ENCODE measurements around the gene SEC22B.
"Not testable (repeated sequence)": the region's sequence is repeated elsewhere in the genome, so short reads cannot be mapped to it uniquely, and the experiment has no call there.

DNA sequence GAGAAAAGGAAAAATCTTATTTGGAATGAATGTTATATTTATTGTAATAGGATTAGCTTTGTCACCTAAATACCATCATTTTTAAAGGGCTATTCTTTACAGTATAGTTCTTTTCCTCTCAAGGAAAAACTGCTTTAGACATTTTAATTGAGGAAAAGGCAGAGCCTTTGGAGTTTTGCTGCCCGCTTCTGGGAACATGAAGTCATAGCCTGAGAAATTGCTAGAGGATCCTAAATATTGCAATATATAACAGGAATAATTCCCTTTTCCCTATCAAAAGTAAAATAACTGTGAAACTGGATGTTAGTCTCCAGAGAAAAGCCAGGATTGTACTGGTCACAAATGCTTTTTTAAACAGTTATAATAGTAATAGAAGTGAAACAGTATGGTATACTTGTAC, 30.5 kb downstream of the SEC22B start:
- not testable (repeated sequence) for TF ChIP-seq EP300, POLR2A (IDR thresholded peaks at IDR 0.05)
- TF ChIP-seq, protein P1, sequence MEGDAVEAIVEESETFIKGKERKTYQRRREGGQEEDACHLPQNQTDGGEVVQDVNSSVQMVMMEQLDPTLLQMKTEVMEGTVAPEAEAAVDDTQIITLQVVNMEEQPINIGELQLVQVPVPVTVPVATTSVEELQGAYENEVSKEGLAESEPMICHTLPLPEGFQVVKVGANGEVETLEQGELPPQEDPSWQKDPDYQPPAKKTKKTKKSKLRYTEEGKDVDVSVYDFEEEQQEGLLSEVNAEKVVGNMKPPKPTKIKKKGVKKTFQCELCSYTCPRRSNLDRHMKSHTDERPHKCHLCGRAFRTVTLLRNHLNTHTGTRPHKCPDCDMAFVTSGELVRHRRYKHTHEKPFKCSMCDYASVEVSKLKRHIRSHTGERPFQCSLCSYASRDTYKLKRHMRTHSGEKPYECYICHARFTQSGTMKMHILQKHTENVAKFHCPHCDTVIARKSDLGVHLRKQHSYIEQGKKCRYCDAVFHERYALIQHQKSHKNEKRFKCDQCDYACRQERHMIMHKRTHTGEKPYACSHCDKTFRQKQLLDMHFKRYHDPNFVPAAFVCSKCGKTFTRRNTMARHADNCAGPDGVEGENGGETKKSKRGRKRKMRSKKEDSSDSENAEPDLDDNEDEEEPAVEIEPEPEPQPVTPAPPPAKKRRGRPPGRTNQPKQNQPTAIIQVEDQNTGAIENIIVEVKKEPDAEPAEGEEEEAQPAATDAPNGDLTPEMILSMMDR (IDR thresholded peaks at IDR 0.05): peak in 1 of 4 experiments; percentile 39
